Hepatocyte (in vitro differentiated cells): ENCODE measurements around the gene APOOL. TPM values are rescaled to one million over a fixed set of nuclear protein-coding genes. Genes with fewer than 3 reads are reported as not detected.
"Not testable (repeated sequence)": the region's sequence is repeated elsewhere in the genome, so short reads cannot be mapped to it uniquely, and the experiment has no call there.

Experiments used
- DNase-seq: peaks from one replicate; pipeline ENCODE4 v3.0.0-alpha.2; 2016; ENCODE audit warnings: low spot score
- H2AFZ ChIP-seq: fragments of 200-600 bp; sonication (generic); 2 replicates; pipeline ENCODE4 v1.6.0; 2016; ENCODE audit warnings: antibody characterized with exemption, mild to moderate bottlenecking
- H3K27ac ChIP-seq: fragments of 200-600 bp; sonication (generic); 2 replicates; pipeline ENCODE4 v1.5.1; 2016; ENCODE audit warnings: mild to moderate bottlenecking
- H3K27me3 ChIP-seq: fragments of 200-600 bp; sonication (generic); 2 replicates; pipeline ENCODE4 v1.6.1; 2016
- H3K36me3 ChIP-seq: fragments of 200-600 bp; sonication (generic); replicated peaks from 2 replicates; pipeline ENCODE4 v1.5.1; 2016; ENCODE audit warnings: low read depth; ENCODE audit not compliant: insufficient read depth
- H3K4me1 ChIP-seq: fragments of 200-600 bp; sonication (generic); 2 replicates; pipeline ENCODE4 v1.5.1; 2016; ENCODE audit warnings: mild to moderate bottlenecking, moderate library complexity; ENCODE audit not compliant: insufficient read depth
- H3K4me2 ChIP-seq: fragments of 200-600 bp; sonication (generic); 2 replicates; pipeline ENCODE4 v1.6.0; 2016
- H3K4me3 ChIP-seq: fragments of 200-600 bp; sonication (generic); 2 replicates; pipeline ENCODE4 v1.5.1; 2016; ENCODE audit warnings: mild to moderate bottlenecking
- H3K79me2 ChIP-seq: fragments of 200-600 bp; sonication (generic); 2 replicates; pipeline ENCODE4 v1.6.0; 2017; ENCODE audit warnings: mild to moderate bottlenecking
- H3K9me2 ChIP-seq: fragments of 200-600 bp; sonication (generic); replicated peaks from 2 replicates; pipeline ENCODE4 v1.6.0; 2017; ENCODE audit warnings: mild to moderate bottlenecking; ENCODE audit not compliant: insufficient read depth
- H3K9me3 ChIP-seq: fragments of 200-600 bp; sonication (generic); 2 replicates; pipeline ENCODE4 v1.5.1; 2016; ENCODE audit warnings: low read depth, mild to moderate bottlenecking
- H4K20me1 ChIP-seq: fragments of 200-600 bp; sonication (generic); 2 replicates; pipeline ENCODE4 v1.6.0; 2016; ENCODE audit warnings: mild to moderate bottlenecking; ENCODE audit not compliant: insufficient read depth, poor library complexity, severe bottlenecking
- EZH2 ChIP-seq: fragments of 200-600 bp; sonication (generic); IDR thresholded peaks from 2 replicates; pipeline ENCODE4 v1.6.1; 2016; ENCODE audit warnings: antibody characterized with exemption, mild to moderate bottlenecking, borderline replicate concordance
- EZH2phosphoT487 ChIP-seq: fragments of 200-600 bp; sonication (generic); IDR thresholded peaks from one replicate; pipeline ENCODE4 v1.6.1; 2018; ENCODE audit warnings: antibody characterized with exemption, mild to moderate bottlenecking, low read depth, moderate library complexity; ENCODE audit not compliant: unreplicated experiment, severe bottlenecking
- WGBS: methylation state at CpG from one replicate; pipeline ENCODE4 v1.1.6; 2016; ENCODE audit warnings: low lambda C conversion rate; ENCODE audit errors: missing lambda C conversion rate; 5-methylcytosine and 5-hydroxymethylcytosine counted together
- polyA plus RNA-seq: library from polyadenylated mRNA; unstranded; fragments of >200 nt; fragmentation: Nextera tagmentation; extraction: Ambion mirVana; gene quantifications from 2 replicates; pipeline ENCODE4 v1.2.1, GENCODE V29; 2016
- total RNA-seq: library from RNA; depleted of rRNA; stranded (reverse); fragments of >200 nt; gene quantifications from 2 replicates; pipeline ENCODE4 v1.2.3, GENCODE V29; 2014
- TF ChIP-seq, protein P1 (sequence below): fragments of 200-600 bp; sonication (generic); IDR thresholded peaks from 2 replicates; pipeline ENCODE4 v1.5.1; 2016; ENCODE audit warnings: antibody characterized with exemption, mild to moderate bottlenecking; ENCODE audit not compliant: poor library complexity

APOOL gene
- total and polyA plus RNA-seq, 2 experiments from 2014 or later = 5.7 to 23.7 TPM

DNA sequence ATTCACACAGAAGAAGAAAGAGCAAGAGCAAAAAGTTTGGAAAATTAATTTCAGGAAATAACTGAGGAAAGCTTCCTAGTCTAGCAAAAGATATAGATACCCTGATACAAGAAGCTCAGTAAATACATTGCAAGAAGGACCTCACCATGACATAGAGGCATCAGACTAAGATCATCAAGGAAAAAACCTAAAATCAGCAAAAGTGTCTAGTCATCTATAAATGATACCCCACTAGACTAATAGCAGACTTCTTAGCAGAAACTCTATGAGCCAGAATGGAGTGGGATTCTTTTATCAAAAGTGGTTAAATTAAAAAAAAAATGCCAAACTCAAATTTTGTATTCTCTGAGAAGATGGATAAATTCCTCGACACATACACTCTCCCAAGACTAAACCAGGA, 10.5 kb upstream of the APOOL start:
- Histone ChIP-seq H3K4me3 (no peak overlapping the region), H3K27me3 (no peaks in the 10 kb centered on the region), H3K27ac (no peak overlapping the region), H3K4me1 (no peaks in the 10 kb centered on the region), H3K36me3 (no peaks in the 10 kb centered on the region), H3K9me3 (no peaks in the 10 kb centered on the region), H3K4me2 (no peak overlapping the region), H3K9me2 (no peaks in the 10 kb centered on the region), H3K79me2 (no peaks in the 10 kb centered on the region), H2AFZ (no peak overlapping the region), H4K20me1 (no peaks in the 10 kb centered on the region)
- no peak for DNase-seq
- 81% methylated on average over 1 of the region's 1 CpG for WGBS
- no peak for TF ChIP-seq EZH2phosphoT487
- TF ChIP-seq EZH2 = no peak
- TF ChIP-seq, protein P1, sequence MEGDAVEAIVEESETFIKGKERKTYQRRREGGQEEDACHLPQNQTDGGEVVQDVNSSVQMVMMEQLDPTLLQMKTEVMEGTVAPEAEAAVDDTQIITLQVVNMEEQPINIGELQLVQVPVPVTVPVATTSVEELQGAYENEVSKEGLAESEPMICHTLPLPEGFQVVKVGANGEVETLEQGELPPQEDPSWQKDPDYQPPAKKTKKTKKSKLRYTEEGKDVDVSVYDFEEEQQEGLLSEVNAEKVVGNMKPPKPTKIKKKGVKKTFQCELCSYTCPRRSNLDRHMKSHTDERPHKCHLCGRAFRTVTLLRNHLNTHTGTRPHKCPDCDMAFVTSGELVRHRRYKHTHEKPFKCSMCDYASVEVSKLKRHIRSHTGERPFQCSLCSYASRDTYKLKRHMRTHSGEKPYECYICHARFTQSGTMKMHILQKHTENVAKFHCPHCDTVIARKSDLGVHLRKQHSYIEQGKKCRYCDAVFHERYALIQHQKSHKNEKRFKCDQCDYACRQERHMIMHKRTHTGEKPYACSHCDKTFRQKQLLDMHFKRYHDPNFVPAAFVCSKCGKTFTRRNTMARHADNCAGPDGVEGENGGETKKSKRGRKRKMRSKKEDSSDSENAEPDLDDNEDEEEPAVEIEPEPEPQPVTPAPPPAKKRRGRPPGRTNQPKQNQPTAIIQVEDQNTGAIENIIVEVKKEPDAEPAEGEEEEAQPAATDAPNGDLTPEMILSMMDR = no peak

DNA sequence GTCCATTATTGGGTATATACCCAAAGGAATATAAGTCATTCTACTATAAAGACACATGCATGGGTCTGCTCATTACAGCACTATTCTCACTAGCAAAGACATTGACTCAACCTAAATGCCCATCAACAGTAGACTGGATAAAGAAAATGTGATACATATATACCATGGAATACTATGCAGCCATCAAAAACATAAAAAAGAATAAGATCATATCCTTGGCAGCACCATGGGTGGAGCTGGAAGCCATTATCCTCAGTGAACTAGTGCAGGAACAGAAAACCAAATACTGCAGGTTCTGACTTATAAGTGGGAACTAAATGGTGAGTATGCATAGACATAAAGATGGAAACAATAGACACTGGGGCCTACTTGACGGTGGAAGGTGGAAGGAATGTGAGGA, 2.3 kb upstream of the APOOL start:
- H3K27ac ChIP-seq = no peak overlapping the region
- H3K79me2 ChIP-seq = peaks cover 15% of the 10 kb centered on the region
- H3K9me2 ChIP-seq = no peaks in the 10 kb centered on the region
- no peaks in the 10 kb centered on the region for H3K27me3 ChIP-seq
- H3K36me3 ChIP-seq = no peaks in the 10 kb centered on the region
- no peak for DNase-seq
- H3K4me3 ChIP-seq = no peak overlapping the region
- no peaks in the 10 kb centered on the region for H3K4me1 ChIP-seq
- H3K4me2 ChIP-seq = no peak overlapping the region
- TF ChIP-seq, protein P1 = no peak
- H3K9me3 ChIP-seq = no peaks in the 10 kb centered on the region
- no peaks in the 10 kb centered on the region for H4K20me1 ChIP-seq
- WGBS = 59% methylated on average over 1 of the region's 1 CpG
- H2AFZ ChIP-seq = no peak overlapping the region

DNA sequence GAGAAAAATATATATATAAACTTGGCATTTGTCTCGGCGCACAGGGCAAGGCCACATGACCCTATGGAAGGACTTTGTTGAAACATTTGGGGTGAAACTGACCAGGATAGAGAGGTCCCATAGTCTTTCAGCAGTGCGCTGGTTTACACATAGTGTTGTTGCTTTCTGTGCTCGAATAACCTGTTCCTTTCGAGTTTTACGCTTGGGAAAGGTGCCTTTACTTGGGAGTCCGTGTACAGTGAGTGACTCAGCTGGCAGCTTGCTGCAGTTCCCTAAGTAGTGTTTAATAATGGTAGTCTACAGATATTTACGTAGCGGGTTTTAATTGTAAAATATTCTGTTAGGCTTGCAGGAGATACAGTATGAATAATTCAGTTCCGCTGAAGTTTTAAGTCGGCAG, 578 bp downstream of the APOOL start:
- Histone ChIP-seq H4K20me1 (no peaks in the 10 kb centered on the region), H3K36me3 (no peaks in the 10 kb centered on the region), H3K4me3 (peak overlapping the region; percentile 31), H3K9me3 (peaks cover 2% of the 10 kb centered on the region), H3K9me2 (no peaks in the 10 kb centered on the region), H3K4me1 (no peaks in the 10 kb centered on the region), H2AFZ (peak overlapping the region; percentile 34), H3K27me3 (no peaks in the 10 kb centered on the region), H3K4me2 (peak overlapping the region; percentile 74), H3K79me2 (peaks cover 26% of the 10 kb centered on the region), H3K27ac (peak overlapping the region; percentile 80)
- TF ChIP-seq, protein P1 = no peak
- no peak for TF ChIP-seq EZH2
- TF ChIP-seq EZH2phosphoT487 = no peak
- 44% methylated on average over 11 of the region's 11 CpGs for WGBS
- DNase-seq = no peak

DNA sequence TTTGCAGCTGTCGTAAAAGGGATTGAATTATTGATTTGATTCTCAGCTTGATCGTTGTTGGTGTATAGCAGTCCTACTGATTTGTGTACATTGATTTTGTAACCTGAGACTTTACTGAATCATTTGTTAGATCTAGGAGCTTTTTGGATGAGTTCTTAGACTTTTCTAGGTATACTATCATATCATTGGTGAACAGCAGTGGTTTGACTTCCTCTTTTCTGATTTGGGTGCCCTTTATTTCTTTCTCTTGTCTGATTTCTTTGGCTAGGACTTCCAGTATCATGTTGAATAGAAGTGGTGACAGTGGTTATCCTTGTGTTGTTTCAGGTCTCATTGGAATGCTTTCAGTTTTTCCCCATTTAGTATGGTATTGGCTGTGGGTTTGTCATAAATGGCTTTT, 8.4 kb downstream of the APOOL start:
- TF ChIP-seq EZH2phosphoT487 (no peak), EZH2 (no peak)
- TF ChIP-seq, protein P1 = no peak
- H3K79me2 ChIP-seq = peaks cover 50% of the 10 kb centered on the region
- H4K20me1 ChIP-seq = no peaks in the 10 kb centered on the region
- H3K9me2 ChIP-seq = no peaks in the 10 kb centered on the region
- no peak for DNase-seq
- peaks cover 4% of the 10 kb centered on the region for H3K9me3 ChIP-seq
- no peak overlapping the region for H3K4me2 ChIP-seq
- no peak overlapping the region for H2AFZ ChIP-seq
- H3K27ac ChIP-seq = no peak overlapping the region
- WGBS = 93% methylated on average over 2 of the region's 2 CpGs
- no peak overlapping the region for H3K4me3 ChIP-seq
- H3K36me3 ChIP-seq = no peaks in the 10 kb centered on the region
- no peaks in the 10 kb centered on the region for H3K4me1 ChIP-seq
- H3K27me3 ChIP-seq = no peaks in the 10 kb centered on the region

DNA sequence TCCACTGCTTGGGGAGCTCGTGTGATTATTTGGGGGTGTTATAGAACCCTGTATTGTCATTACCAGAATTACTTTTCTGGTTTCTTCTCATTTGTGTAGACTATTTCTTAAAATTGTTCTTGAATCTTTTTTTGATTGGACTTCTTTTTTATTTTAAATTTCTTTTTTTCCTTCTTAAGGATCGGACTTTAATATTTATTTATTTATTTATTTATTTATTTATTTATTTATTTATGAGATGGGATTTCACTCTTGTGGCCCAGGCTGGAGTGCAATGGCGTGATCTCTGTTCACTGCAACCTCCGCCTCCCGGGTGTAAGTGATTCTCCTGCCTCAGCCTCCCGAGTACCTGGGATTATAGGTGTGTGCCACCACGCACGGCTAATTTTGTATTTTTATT, 11.7 kb downstream of the APOOL start:
- not testable (repeated sequence) for H3K4me3 ChIP-seq, DNase-seq, H3K4me1 ChIP-seq, H2AFZ ChIP-seq, H3K9me3 ChIP-seq, H3K4me2 ChIP-seq, H3K27ac ChIP-seq, H3K9me2 ChIP-seq, H4K20me1 ChIP-seq, H3K27me3 ChIP-seq, H3K36me3 ChIP-seq
- WGBS = 95% methylated on average over 8 of the region's 8 CpGs
- peaks cover 38% of the 10 kb centered on the region for H3K79me2 ChIP-seq
